GM21381 (cell line): Measurements from ENCODE around the gene MKLN1.
A peak's percentile ranks its signal among the peaks of the same experiment; 100 is the strongest.
"Not testable (repeated sequence)": the region's sequence is repeated elsewhere in the genome, so short reads cannot be mapped to it uniquely, and the experiment has no call there.

Experiments used
- ATAC-seq: cut with Tn5 transposase; IDR thresholded peaks from one replicate; pipeline ENCODE4 v1.9.1; 2021; ENCODE audit warnings: mild to moderate bottlenecking, moderate library complexity; ENCODE audit not compliant: unreplicated experiment

The MKLN1 gene

GRCh38 chr7:131307627-131308026 lies 20.0 kb upstream of the MKLN1 start:
- no peak for ATAC-seq

- no peak for ATAC-seq
Measured at GRCh38 chr7:131312838-131313237, 14.8 kb upstream of the MKLN1 start.

GRCh38 chr7:131320603-131321002 lies 7.1 kb upstream of the MKLN1 start:
- no peak for ATAC-seq

GRCh38 chr7:131321656-131322055 lies 6.0 kb upstream of the MKLN1 start:
- no peak for ATAC-seq

GRCh38 chr7:131322061-131322460 lies 5.6 kb upstream of the MKLN1 start:
- ATAC-seq, result no peak

GRCh38 chr7:131322861-131323260 lies 4.8 kb upstream of the MKLN1 start:
- ATAC-seq, result no peak

GRCh38 chr7:131325179-131325840 lies 2.4 kb upstream of the MKLN1 start:
- no peak for ATAC-seq

GRCh38 chr7:131326576-131326975 lies 1.1 kb upstream of the MKLN1 start:
- no peak for ATAC-seq

GRCh38 chr7:131327049-131327625 lies 539 bp upstream of the MKLN1 start:
- ATAC-seq, result peak; percentile 15

- no peak for ATAC-seq
Measured at GRCh38 chr7:131328377-131329175, 900 bp downstream of the MKLN1 start.

- ATAC-seq, result no peak
Measured at GRCh38 chr7:131329176-131329570, 1.5 kb downstream of the MKLN1 start.

GRCh38 chr7:131330299-131330698 lies 2.6 kb downstream of the MKLN1 start:
- no peak for ATAC-seq

GRCh38 chr7:131331806-131332205 lies 4.1 kb downstream of the MKLN1 start:
- no peak for ATAC-seq

GRCh38 chr7:131332729-131333128 lies 5.1 kb downstream of the MKLN1 start:
- not testable (repeated sequence) for ATAC-seq

- ATAC-seq, result no peak
Measured at GRCh38 chr7:131335639-131336381, 8.1 kb downstream of the MKLN1 start.

- no peak for ATAC-seq
Measured at GRCh38 chr7:131336956-131337355, 9.3 kb downstream of the MKLN1 start.

- no peak for ATAC-seq
Measured at GRCh38 chr7:131338173-131338572, 10.5 kb downstream of the MKLN1 start.

GRCh38 chr7:131338691-131339390 lies 11.2 kb downstream of the MKLN1 start:
- no peak for ATAC-seq

- no peak for ATAC-seq
Measured at GRCh38 chr7:131341690-131342089, 14.0 kb downstream of the MKLN1 start.

GRCh38 chr7:131342864-131343442 lies 15.3 kb downstream of the MKLN1 start:
- no peak for ATAC-seq
